Upper lobe of right lung (tissue), 1 donor: ENCODE results near the gene ING5. TPM values are rescaled to one million over a fixed set of nuclear protein-coding genes. Genes with fewer than 3 reads are reported as not detected.

Source experiments
- ATAC-seq: fragments of 200-7000 bp; cut with Tn5 transposase; one replicate; pipeline ENCODE4 v1.9.1; 2020; ENCODE audit warnings: mild to moderate bottlenecking, moderate library complexity
- DNase-seq: peaks from one replicate; pipeline ENCODE4 v3.0.0-alpha.2; 2020
- H3K27ac ChIP-seq: fragments of 200-600 bp; one replicate; pipeline ENCODE4 v1.8.0; 2022
- H3K27me3 ChIP-seq: fragments of 200-600 bp; one replicate; pipeline ENCODE4 v1.8.0; 2022; ENCODE audit warnings: mild to moderate bottlenecking
- H3K36me3 ChIP-seq: fragments of 200-600 bp; one replicate; pipeline ENCODE4 v1.8.0; 2022
- H3K4me1 ChIP-seq: fragments of 200-600 bp; one replicate; pipeline ENCODE4 v1.8.0; 2022
- H3K4me3 ChIP-seq: fragments of 200-600 bp; one replicate; pipeline ENCODE4 v1.8.0; 2022; ENCODE audit warnings: mild to moderate bottlenecking
- H3K9me3 ChIP-seq: fragments of 200-600 bp; one replicate; pipeline ENCODE4 v1.8.0; 2022
- CTCF ChIP-seq: fragments of 200-600 bp; IDR thresholded peaks from one replicate; pipeline ENCODE4 v1.8.0; 2022; ENCODE audit warnings: antibody characterized with exemption
- intact Hi-C: fragments of 100-400 bp; cut with DNase I; formaldehyde crosslinking; loops from one replicate; pipeline ENCODE4 v1.11.0; 2022
- total RNA-seq: library from RNA; stranded (reverse); fragmentation: NEBNext Ultra II Directional; extraction: Animal tissue kit (Norgen Biotek cat#: 25700); gene quantifications from one replicate; pipeline ENCODE4 v1.2.1, GENCODE V29; 2021
- donor health status: DM: no; HTN: yes; CAD: no; lungs with severe emphysema.

ING5 gene
- total RNA-seq, 1 donor from 2014 or later: 36.5 TPM

GRCh38 chr2:241724975-241725870, 23.4 kb downstream of the ING5 start:
- Histone ChIP-seq H3K27me3 (no peaks in the 10 kb centered on the region), H3K36me3 (peaks cover 24% of the 10 kb centered on the region), H3K4me1 (no peaks in the 10 kb centered on the region), H3K4me3 (no peak overlapping the region), H3K9me3 (no peaks in the 10 kb centered on the region), H3K27ac (no peak overlapping the region)
- peak; percentile 7 for ATAC-seq
- no peak for DNase-seq
- no peak for TF ChIP-seq CTCF
- intact Hi-C loops: no loop called here

- H3K27ac ChIP-seq: no peak overlapping the region
- TF ChIP-seq CTCF: no peak
- H3K4me1 ChIP-seq: no peaks in the 10 kb centered on the region
- H3K36me3 ChIP-seq: peaks cover 14% of the 10 kb centered on the region
- no peak overlapping the region for H3K4me3 ChIP-seq
- no peaks in the 10 kb centered on the region for H3K9me3 ChIP-seq
- intact Hi-C loops: no loop called here
- no peak for ATAC-seq
- no peak for DNase-seq
- H3K27me3 ChIP-seq: no peaks in the 10 kb centered on the region
Measured at GRCh38 chr2:241726459-241726858, 24.6 kb downstream of the ING5 start.

GRCh38 chr2:241728000-241728399, 26.2 kb downstream of the ING5 start:
- Histone ChIP-seq H3K9me3 (no peaks in the 10 kb centered on the region), H3K27me3 (no peaks in the 10 kb centered on the region), H3K4me3 (no peak overlapping the region), H3K36me3 (peaks cover 7% of the 10 kb centered on the region), H3K4me1 (no peaks in the 10 kb centered on the region), H3K27ac (no peak overlapping the region)
- no peak for ATAC-seq
- no peak for DNase-seq
- intact Hi-C loops: no loop called here
- TF ChIP-seq CTCF: no peak

- no peak overlapping the region for H3K27ac ChIP-seq
- intact Hi-C loops: no loop called here
- DNase-seq: no peak
Measured at GRCh38 chr2:241728627-241729026, 26.8 kb downstream of the ING5 start.

GRCh38 chr2:241729868-241730267, 28.0 kb downstream of the ING5 start:
- no peak overlapping the region for H3K4me3 ChIP-seq
- H3K36me3 ChIP-seq: peaks cover 7% of the 10 kb centered on the region
- H3K9me3 ChIP-seq: no peaks in the 10 kb centered on the region
- DNase-seq: no peak
- ATAC-seq: no peak
- H3K27me3 ChIP-seq: no peaks in the 10 kb centered on the region
- peaks cover 8% of the 10 kb centered on the region for H3K4me1 ChIP-seq
- TF ChIP-seq CTCF: no peak
- intact Hi-C loops: no loop called here
- H3K27ac ChIP-seq: no peak overlapping the region

More at GRCh38 chr2:241728627-241729026, 26.8 kb downstream of the ING5 start:
- ATAC-seq: no peak
- Histone ChIP-seq H3K4me1 (peaks cover 2% of the 10 kb centered on the region), H3K4me3 (no peak overlapping the region), H3K9me3 (no peaks in the 10 kb centered on the region), H3K27me3 (no peaks in the 10 kb centered on the region), H3K36me3 (peaks cover 7% of the 10 kb centered on the region)
- TF ChIP-seq CTCF: no peak
